H1 (cell line): ENCODE results near the gene LHPP. TPM values are rescaled to one million over a fixed set of nuclear protein-coding genes. Genes with fewer than 3 reads are reported as not detected.

ENCODE experiments used
- CTCF ChIA-PET: fragments of 300-600 bp; sonication (Branson Sonifier 250); formaldehyde crosslinking; loops from one replicate; lab custom pipeline; 2021; ENCODE audit not compliant: partially characterized antibody; lab: Charles Lee
- POLR2A ChIA-PET: fragments of 300-600 bp; sonication (Branson Sonifier 250); formaldehyde crosslinking; loops from one replicate; lab custom pipeline; 2021; ENCODE audit warnings: inconsistent platforms; ENCODE audit not compliant: partially characterized antibody; lab: Charles Lee
- DNase-seq, 2 experiments: peaks; one replicate each; pipeline versions ENCODE4 v3.0.0 to v3.0.0-alpha.2; 2010 to 2022; ENCODE audit warnings: low spot score in 2 of 2, low read depth in 1 of 2, mixed read lengths in 1 of 2
- FAIRE-seq: peaks from 2 replicates; lab custom pipeline; 2011; peaks lifted over from hg19 to GRCh38; lab: Jason Lieb, UNC
- H2AFZ ChIP-seq: 2 replicates; pipeline ENCODE4 v1.8.1; 2012; ENCODE audit warnings: low read length, inconsistent platforms
- H2AK5ac ChIP-seq: 2 replicates; pipeline ENCODE4 v1.6.1; 2013; ENCODE audit warnings: low read depth, low read length
- H2BK120ac ChIP-seq: replicated peaks from 2 replicates; pipeline ENCODE3; 2013; ENCODE audit warnings: low read depth, low read length, inconsistent platforms
- H2BK12ac ChIP-seq: 2 replicates; pipeline ENCODE4 v1.6.1; 2013; ENCODE audit warnings: low read depth, low read length
- H2BK15ac ChIP-seq: 2 replicates; pipeline ENCODE4 v1.6.1; 2013; ENCODE audit warnings: low read length
- H2BK20ac ChIP-seq: 2 replicates; pipeline ENCODE4 v1.6.1; 2013; ENCODE audit warnings: low read length
- H2BK5ac ChIP-seq: 2 replicates; pipeline ENCODE4 v1.6.1; 2013; ENCODE audit warnings: low read depth, low read length
- H3K14ac ChIP-seq: 2 replicates; pipeline ENCODE4 v1.6.1; 2013; ENCODE audit warnings: inconsistent platforms; ENCODE audit not compliant: insufficient read length
- H3K18ac ChIP-seq: 2 replicates; pipeline ENCODE4 v1.6.1; 2013; ENCODE audit warnings: low read length; ENCODE audit errors: extremely low read depth
- H3K23ac ChIP-seq: 2 replicates; pipeline ENCODE4 v1.6.1; 2013; ENCODE audit warnings: inconsistent platforms; ENCODE audit not compliant: insufficient read length
- H3K23me2 ChIP-seq: 2 replicates; pipeline ENCODE4 v1.6.1; 2013; ENCODE audit warnings: low read depth, low read length
- H3K27ac ChIP-seq: 2 replicates; pipeline ENCODE4 v1.6.1; 2011; ENCODE audit warnings: low read depth, low read length, inconsistent platforms
- H3K27me3 ChIP-seq, 4 experiments: replicated peaks in 1 of 4; 1 replicate in 1 of 4; 2 replicates in 3 of 4; pipeline versions ENCODE4 v1.6.1 to v1.8.1; 2011 to 2013; ENCODE audit warnings: low read length in 3 of 4, mild to moderate bottlenecking in 3 of 4, inconsistent platforms in 2 of 4, mixed read lengths in 2 of 4, moderate library complexity in 1 of 4; ENCODE audit not compliant: control insufficient read depth in 3 of 4, insufficient read depth in 3 of 4; ENCODE audit errors: extremely low read depth in 1 of 4
- H3K36me3 ChIP-seq, 4 experiments: 2 replicates each; pipeline versions ENCODE4 v1.6.1 to v1.8.1; 2011 to 2013; ENCODE audit warnings: mild to moderate bottlenecking in 4 of 4, low read length in 3 of 4, moderate library complexity in 2 of 4, control low read depth in 1 of 4, inconsistent platforms in 1 of 4; ENCODE audit not compliant: insufficient read depth in 4 of 4, control insufficient read depth in 2 of 4
- H3K4ac ChIP-seq: replicated peaks from 2 replicates; pipeline ENCODE3; 2013; ENCODE audit warnings: low read length, low read depth, mixed read lengths, inconsistent platforms; ENCODE audit not compliant: insufficient read length
- H3K4me1 ChIP-seq, 4 experiments: replicated peaks in 1 of 4; 1 replicate in 1 of 4; 2 replicates in 3 of 4; pipeline versions ENCODE4 v1.6.1 to v1.8.1; 2011 to 2013; ENCODE audit warnings: low read length in 3 of 4, inconsistent platforms in 2 of 4, mixed read lengths in 1 of 4; ENCODE audit not compliant: insufficient read depth in 4 of 4, control insufficient read depth in 3 of 4
- H3K4me2 ChIP-seq, 2 experiments: 2 replicates each; pipeline versions ENCODE4 v1.6.1 to v1.8.1; 2011 to 2013; ENCODE audit warnings: low read depth in 2 of 2, low read length in 2 of 2, control low read depth in 1 of 2, inconsistent platforms in 1 of 2, mild to moderate bottlenecking in 1 of 2; ENCODE audit not compliant: insufficient read depth in 1 of 2
- H3K4me3 ChIP-seq, 4 experiments: fragments of 200-600, 300-600 bp in 1 of 4; sonication (generic), shearing (Covaris generic), sonication (Bioruptor Twin) in 1 of 4; 2 replicates each; pipeline versions ENCODE4 v1.5.1 to v1.8.1; 2011 to 2016; ENCODE audit warnings: low read length in 4 of 4, low read depth in 3 of 4, control low read depth in 2 of 4, inconsistent platforms in 2 of 4, mild to moderate bottlenecking in 2 of 4, mixed read lengths in 1 of 4, moderate library complexity in 1 of 4; ENCODE audit not compliant: insufficient read depth in 2 of 4; ENCODE audit errors: extremely low read depth in 1 of 4
- H3K56ac ChIP-seq: replicated peaks from 2 replicates; pipeline ENCODE3; 2013; ENCODE audit warnings: low read depth, mild to moderate bottlenecking, mixed read lengths, low read length, inconsistent platforms; ENCODE audit not compliant: insufficient read length
- H3K79me1 ChIP-seq: 2 replicates; pipeline ENCODE4 v1.6.1; 2013; ENCODE audit warnings: low read depth, low read length, control low read depth
- H3K79me2 ChIP-seq, 2 experiments: 2 replicates each; pipeline versions ENCODE4 v1.6.1 to v1.8.1; 2012 to 2013; ENCODE audit warnings: low read length in 2 of 2, mild to moderate bottlenecking in 2 of 2, inconsistent platforms in 1 of 2; ENCODE audit not compliant: insufficient read depth in 2 of 2, control insufficient read depth in 1 of 2
- H3K9ac ChIP-seq, 4 experiments: replicated peaks in 1 of 4; 1 replicate in 1 of 4; 2 replicates in 3 of 4; pipeline versions ENCODE4 v1.6.1 to v1.8.1; 2011 to 2013; ENCODE audit warnings: low read depth in 3 of 4, low read length in 3 of 4, control low read depth in 2 of 4, mild to moderate bottlenecking in 2 of 4, moderate library complexity in 2 of 4, inconsistent platforms in 1 of 4; ENCODE audit errors: extremely low read depth in 1 of 4
- H3K9me3 ChIP-seq, 2 experiments: 2 replicates each; pipeline versions ENCODE4 v1.6.1 to v1.8.1; 2012 to 2013; ENCODE audit warnings: mild to moderate bottlenecking in 2 of 2, moderate library complexity in 2 of 2, control low read depth in 1 of 2, inconsistent platforms in 1 of 2, low read depth in 1 of 2, low read length in 1 of 2, mixed read lengths in 1 of 2; ENCODE audit not compliant: insufficient read depth in 2 of 2
- H4K20me1 ChIP-seq, 2 experiments: replicated peaks in 1 of 2; 2 replicates each; pipeline versions ENCODE3 to v1.8.1; 2011 to 2013; ENCODE audit warnings: inconsistent platforms in 2 of 2, low read length in 2 of 2, mild to moderate bottlenecking in 1 of 2; ENCODE audit not compliant: insufficient read depth in 2 of 2, control insufficient read depth in 1 of 2
- H4K5ac ChIP-seq: 2 replicates; pipeline ENCODE4 v1.6.1; 2013; ENCODE audit warnings: low read length, low read depth, mixed read lengths, inconsistent platforms; ENCODE audit not compliant: insufficient read length
- H4K8ac ChIP-seq: 2 replicates; pipeline ENCODE4 v1.8.0; 2013; ENCODE audit warnings: mild to moderate bottlenecking, moderate library complexity, low read length, inconsistent platforms; ENCODE audit not compliant: insufficient read depth; ENCODE audit errors: extremely low read depth
- H4K91ac ChIP-seq: replicated peaks from 2 replicates; pipeline ENCODE3; 2013; ENCODE audit warnings: low read length, mixed read lengths, inconsistent platforms; ENCODE audit not compliant: insufficient read length
- ASH2L ChIP-seq: fragments of 200-600, 300-600 bp; sonication (generic); IDR thresholded peaks from one replicate; pipeline ENCODE4 v1.7.1; 2017; ENCODE audit warnings: low read length
- FOSL1 ChIP-seq: IDR thresholded peaks from 2 replicates; pipeline ENCODE4 v1.6.1; 2011; ENCODE audit warnings: mild to moderate bottlenecking, low read depth, low read length, moderate library complexity; ENCODE audit not compliant: insufficient read depth
- GABPA ChIP-seq: IDR thresholded peaks from 2 replicates; pipeline ENCODE4 v1.6.1; 2011; ENCODE audit warnings: mild to moderate bottlenecking, low read length, moderate library complexity, borderline replicate concordance; ENCODE audit not compliant: insufficient read depth
- HDAC2 ChIP-seq, 2 experiments: fragments of 300-600 bp in 1 of 2; sonication (generic) in 1 of 2; IDR thresholded peaks; 2 replicates each; pipeline ENCODE4 v1.6.1; 2011 to 2012; ENCODE audit warnings: low read depth in 2 of 2, low read length in 2 of 2, mild to moderate bottlenecking in 2 of 2, moderate library complexity in 2 of 2, borderline replicate concordance in 1 of 2, inconsistent platforms in 1 of 2
- HDAC6 ChIP-seq: IDR thresholded peaks from one replicate; pipeline ENCODE4 v1.7.1; 2012; ENCODE audit warnings: low read depth, mild to moderate bottlenecking, inconsistent platforms, low read length, moderate library complexity
- JUN ChIP-seq: IDR thresholded peaks from 2 replicates; pipeline ENCODE4 v1.6.1; 2011; ENCODE audit warnings: low read depth, mild to moderate bottlenecking, improper control_type of control experiment, low read length
- SIRT6 ChIP-seq: IDR thresholded peaks from one replicate; pipeline ENCODE4 v1.7.1; 2012; ENCODE audit warnings: low read length, inconsistent platforms
- SP2 ChIP-seq: IDR thresholded peaks from 2 replicates; pipeline ENCODE4 v1.6.1; 2012; ENCODE audit warnings: mild to moderate bottlenecking, low read length, inconsistent platforms
- TBP ChIP-seq: IDR thresholded peaks from 2 replicates; pipeline ENCODE4 v1.6.1; 2011; ENCODE audit warnings: low read depth, low read length, improper control_type of control experiment
- WGBS, 2 experiments: shearing (Covaris generic) in 1 of 2; methylation state at CpG; one replicate each; pipeline versions ENCODE4 v1.1.6 to v1.1.7; 2013 to 2015; ENCODE audit warnings: low lambda C conversion rate in 2 of 2, mixed read lengths in 2 of 2, inconsistent platforms in 1 of 2, low coverage in 1 of 2, missing lambda C conversion rate in 1 of 2; ENCODE audit not compliant: insufficient replicate concordance in 2 of 2, insufficient coverage in 1 of 2, insufficient read length in 1 of 2; ENCODE audit errors: extremely low coverage in 1 of 2, missing lambda C conversion rate in 1 of 2; 5-methylcytosine and 5-hydroxymethylcytosine counted together
- polyA plus RNA-seq, 7 experiments: library from polyadenylated mRNA; depleted of rRNA in 3 of 7; stranded (reverse) in 5 of 7; unstranded in 2 of 7; fragments of >200 nt in 5 of 7; fragments of 200-250 nt in 2 of 7; gene quantifications; 1 replicate in 5 of 7; 2 replicates in 1 of 7; 4 replicates in 1 of 7; pipeline versions ENCODE4 v1.2.1 to v1.2.3, GENCODE V29; 2011 to 2013; ENCODE audit warnings: missing spikeins in 2 of 7, mixed read lengths in 2 of 7
- total RNA-seq: library from RNA; stranded (reverse); fragmentation: NEBNext Ultra II Directional; extraction: Animal tissue kit (Norgen Biotek cat#: 25700); gene quantifications from 2 replicates; pipeline ENCODE4 v1.2.1, GENCODE V29; 2021
- TF ChIP-seq, protein P1 (sequence below): IDR thresholded peaks from 2 replicates; pipeline ENCODE4 v1.6.1; 2011; ENCODE audit warnings: low read length, improper control_type of control experiment
- TF ChIP-seq, protein P2 (sequence below): IDR thresholded peaks from 2 replicates; pipeline ENCODE4 v1.6.1; 2012; ENCODE audit warnings: low read length, inconsistent platforms

The LHPP gene
- total and polyA plus RNA-seq, 2 of the 8 experiments (the other 6 are each of a cell fraction or from before 2014, with no cell fraction given): 26.0 to 45.0 TPM

DNA sequence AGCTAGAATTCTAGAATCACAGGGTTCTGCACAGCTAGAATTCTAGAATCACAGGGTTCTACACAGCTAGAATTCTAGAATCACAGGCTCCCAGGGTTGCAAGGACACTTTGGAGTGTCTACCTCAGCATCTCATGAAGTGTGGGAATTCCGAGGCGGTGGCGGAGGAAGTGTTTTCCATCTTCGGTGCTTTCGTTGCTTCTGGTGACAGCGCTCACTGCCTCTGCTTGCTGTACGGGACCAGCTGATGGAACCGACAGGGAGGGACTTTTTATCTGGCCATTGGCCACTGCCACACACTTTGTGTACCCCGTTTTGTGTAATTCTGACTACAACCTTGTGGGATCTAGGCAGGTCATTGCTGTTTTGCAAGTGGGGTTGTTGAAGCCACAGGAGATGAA, 29.5 kb downstream of the LHPP start:
- H4K91ac ChIP-seq: no peak overlapping the region
- H3K18ac ChIP-seq: no peak overlapping the region
- 94% methylated on average over 9 of the region's 9 CpGs; no CpG with 5 or more reads in 1 of the 2 experiments for WGBS, 2 experiments
- ChIA-PET POLR2A (interaction anchor here (1.0 to 1.8 kb wide), 3 partner anchors 10 to 25 kb away, joined by 3 read pairs; no protein-coding TSS in a partner anchor), CTCF (interaction anchor here (0.8 to 1.5 kb wide), 3 partner anchors 11 to 268 kb away, joined by 3 to 4 read pairs (median 3); no protein-coding TSS in a partner anchor)
- H3K79me1 ChIP-seq: no peaks in the 10 kb centered on the region; the same call in 1 of the 2 replicates
- H3K4ac ChIP-seq: no peak overlapping the region
- no peak for FAIRE-seq
- peaks cover 3 to 17% (median 6%) of the 10 kb centered on the region in 4 experiments; a peak in 7 of 8 replicates for H3K36me3 ChIP-seq
- no peak for DNase-seq
- H4K8ac ChIP-seq: no peak overlapping the region
- peaks cover 6 to 8% of the 10 kb centered on the region in 2 experiments; a peak in 3 of 4 replicates for H3K9me3 ChIP-seq
- H3K27ac ChIP-seq: no peak overlapping the region
- no peak overlapping the region for H2BK5ac ChIP-seq
- no peak overlapping the region for H3K14ac ChIP-seq
- H2AFZ ChIP-seq: no peak overlapping the region
- peaks cover 0 to 9% (median 7%) of the 10 kb centered on the region in 4 experiments; a peak in 5 of 7 replicates for H3K4me1 ChIP-seq
- no peak overlapping the region for H3K4me3 ChIP-seq
- no peak overlapping the region for H2BK15ac ChIP-seq
- no peaks in the 10 kb centered on the region for H4K20me1 ChIP-seq
- no peak overlapping the region for H3K56ac ChIP-seq
- H3K23me2 ChIP-seq: no peaks in the 10 kb centered on the region
- no peak overlapping the region for H4K5ac ChIP-seq
- H2BK20ac ChIP-seq: no peak overlapping the region
- H3K9ac ChIP-seq: no peak overlapping the region
- H3K79me2 ChIP-seq: no peaks in the 10 kb centered on the region
- H2BK120ac ChIP-seq: no peak overlapping the region
- H3K23ac ChIP-seq: no peak overlapping the region
- H2BK12ac ChIP-seq: no peak overlapping the region
- H2AK5ac ChIP-seq: no peak overlapping the region
- no peaks in the 10 kb centered on the region for H3K27me3 ChIP-seq
- no peak overlapping the region for H3K4me2 ChIP-seq
- TF ChIP-seq HDAC6: no peak
- no peak for TF ChIP-seq ASH2L
- TF ChIP-seq HDAC2 (IDR thresholded peaks at IDR 0.05; ENCODE audit: borderline replicate concordance in 1 of 2, low read depth in 2 of 2, low read length in 2 of 2): no peak
- TF ChIP-seq, protein P1, sequence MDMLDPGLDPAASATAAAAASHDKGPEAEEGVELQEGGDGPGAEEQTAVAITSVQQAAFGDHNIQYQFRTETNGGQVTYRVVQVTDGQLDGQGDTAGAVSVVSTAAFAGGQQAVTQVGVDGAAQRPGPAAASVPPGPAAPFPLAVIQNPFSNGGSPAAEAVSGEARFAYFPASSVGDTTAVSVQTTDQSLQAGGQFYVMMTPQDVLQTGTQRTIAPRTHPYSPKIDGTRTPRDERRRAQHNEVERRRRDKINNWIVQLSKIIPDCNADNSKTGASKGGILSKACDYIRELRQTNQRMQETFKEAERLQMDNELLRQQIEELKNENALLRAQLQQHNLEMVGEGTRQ: no peak
- TF ChIP-seq, protein P2, sequence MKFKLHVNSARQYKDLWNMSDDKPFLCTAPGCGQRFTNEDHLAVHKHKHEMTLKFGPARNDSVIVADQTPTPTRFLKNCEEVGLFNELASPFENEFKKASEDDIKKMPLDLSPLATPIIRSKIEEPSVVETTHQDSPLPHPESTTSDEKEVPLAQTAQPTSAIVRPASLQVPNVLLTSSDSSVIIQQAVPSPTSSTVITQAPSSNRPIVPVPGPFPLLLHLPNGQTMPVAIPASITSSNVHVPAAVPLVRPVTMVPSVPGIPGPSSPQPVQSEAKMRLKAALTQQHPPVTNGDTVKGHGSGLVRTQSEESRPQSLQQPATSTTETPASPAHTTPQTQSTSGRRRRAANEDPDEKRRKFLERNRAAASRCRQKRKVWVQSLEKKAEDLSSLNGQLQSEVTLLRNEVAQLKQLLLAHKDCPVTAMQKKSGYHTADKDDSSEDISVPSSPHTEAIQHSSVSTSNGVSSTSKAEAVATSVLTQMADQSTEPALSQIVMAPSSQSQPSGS: no peak
- TF ChIP-seq FOSL1: no peak
- TF ChIP-seq GABPA: no peak
- no peak for TF ChIP-seq SP2
- TF ChIP-seq SIRT6: no peak
- no peak for TF ChIP-seq JUN
- TF ChIP-seq TBP: no peak
